HG02678 (cell line): ENCODE data around the gene SLC25A24.

Experiments used
- ATAC-seq: cut with Tn5 transposase; IDR thresholded peaks from one replicate; pipeline ENCODE4 v1.9.1; 2021; ENCODE audit warnings: mild to moderate bottlenecking, moderate library complexity; ENCODE audit not compliant: unreplicated experiment

SLC25A24 gene

DNA sequence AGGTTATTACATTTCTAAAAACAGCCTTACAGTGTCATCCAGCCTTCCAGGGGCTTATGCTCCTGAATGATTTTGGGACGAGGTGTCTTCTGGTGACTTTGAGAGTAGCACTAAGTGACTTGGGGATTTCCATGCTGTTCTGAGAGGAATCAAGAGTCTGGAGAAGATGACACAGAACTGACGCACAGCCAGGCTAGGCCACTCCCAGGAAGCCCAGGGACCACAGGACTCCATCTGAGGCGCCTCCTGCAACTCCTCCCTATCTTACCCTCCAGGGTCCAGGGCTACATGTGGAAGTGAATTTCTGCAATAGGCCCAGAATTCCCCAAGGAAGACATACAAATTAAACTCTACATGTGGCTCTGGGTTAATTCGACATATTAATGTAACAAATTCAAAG, 92.5 kb downstream of the SLC25A24 start:
- no peak for ATAC-seq

DNA sequence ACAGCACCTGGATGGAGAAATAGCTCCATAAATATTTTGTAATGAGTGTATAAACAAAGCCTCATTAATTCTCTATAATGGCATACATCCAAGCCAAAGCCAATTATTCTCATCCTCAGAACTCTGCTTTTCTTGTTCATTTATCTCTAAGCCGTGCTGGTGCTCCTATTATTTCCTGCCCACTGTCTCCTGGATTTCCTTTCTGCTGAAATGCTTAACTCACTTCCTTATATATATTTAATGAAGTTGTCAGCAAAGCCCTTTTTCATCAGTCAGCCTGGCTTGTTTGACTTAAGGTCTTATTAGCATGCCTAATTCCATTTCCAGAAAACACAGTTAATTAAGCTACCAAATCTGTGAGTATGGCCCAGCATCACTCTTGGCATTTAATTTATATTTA, 93.4 kb downstream of the SLC25A24 start:
- no peak for ATAC-seq

DNA sequence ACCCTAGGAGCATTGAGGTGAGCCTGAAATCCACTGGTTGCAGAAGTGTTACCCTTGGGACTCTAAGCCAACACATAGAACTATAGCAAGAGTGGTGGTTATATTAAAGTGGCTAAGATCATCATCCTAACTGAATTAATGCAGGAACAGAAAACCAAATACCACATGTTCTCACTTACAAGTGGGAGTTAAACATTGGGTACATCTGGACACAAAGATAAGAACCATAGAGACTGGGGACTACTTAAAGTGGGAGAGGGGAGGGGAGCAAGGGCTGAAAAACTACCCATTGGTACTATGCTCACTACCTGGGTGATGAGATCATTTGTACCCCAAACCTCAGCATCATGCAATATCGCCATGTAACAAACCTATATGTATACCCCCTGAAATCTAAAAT, 100.0 kb downstream of the SLC25A24 start:
- ATAC-seq = no peak

DNA sequence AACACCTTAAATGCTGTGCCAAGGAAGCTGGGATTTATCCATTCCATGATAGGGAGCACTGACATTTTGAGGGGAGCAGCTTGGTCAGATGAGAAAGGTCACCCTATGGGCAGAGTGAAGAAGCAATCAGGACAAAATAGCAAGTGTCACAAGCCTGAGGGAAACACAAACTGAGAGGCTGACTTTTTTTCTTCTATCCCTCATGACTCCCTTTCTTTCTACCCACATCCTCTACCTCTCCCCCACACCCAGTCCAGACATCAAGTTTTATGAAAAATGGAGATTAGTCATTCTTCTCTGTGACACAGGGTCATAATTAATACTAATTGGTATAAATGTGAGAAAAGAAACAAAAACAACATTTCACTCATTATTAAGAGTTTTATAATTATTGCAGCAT, 103.1 kb downstream of the SLC25A24 start:
- no peak for ATAC-seq

DNA sequence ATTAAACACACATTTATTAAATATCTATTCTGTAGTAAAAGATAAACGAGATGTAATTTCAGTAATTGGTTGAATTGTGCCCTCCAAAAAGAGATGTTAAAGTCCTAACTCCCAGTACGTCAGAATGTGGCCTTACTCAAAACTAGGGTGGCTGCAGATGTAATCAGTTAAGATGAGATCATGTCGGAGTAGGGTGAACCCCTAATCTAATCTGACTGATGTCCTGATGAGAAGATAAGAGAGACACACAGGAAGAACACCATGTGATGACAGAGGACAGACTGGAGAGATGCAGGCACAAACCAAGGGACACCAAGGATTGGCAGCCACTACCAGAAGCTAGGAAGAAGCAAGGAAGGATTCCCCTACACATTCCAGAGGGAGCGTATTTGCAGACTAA, 104.1 kb downstream of the SLC25A24 start:
- ATAC-seq = no peak

DNA sequence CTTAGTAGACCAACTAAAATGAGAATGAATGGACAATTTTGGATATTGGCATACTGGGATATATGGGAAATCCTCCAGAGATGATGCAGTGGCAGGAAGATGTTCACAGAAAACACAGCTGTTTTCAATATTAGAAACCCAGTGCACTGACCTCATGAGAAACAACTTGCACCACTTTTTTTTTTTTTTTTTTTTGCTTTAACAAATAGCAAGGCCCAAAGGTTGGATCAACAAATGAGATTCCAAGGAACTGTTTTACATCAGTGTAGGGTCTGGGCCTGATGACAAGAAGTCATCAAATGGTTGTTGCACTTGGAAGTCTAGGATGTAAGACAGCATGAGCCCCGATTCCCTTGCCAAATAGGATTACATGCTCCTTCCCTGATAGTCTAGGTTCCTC, 110.7 kb downstream of the SLC25A24 start:
- ATAC-seq = no peak

DNA sequence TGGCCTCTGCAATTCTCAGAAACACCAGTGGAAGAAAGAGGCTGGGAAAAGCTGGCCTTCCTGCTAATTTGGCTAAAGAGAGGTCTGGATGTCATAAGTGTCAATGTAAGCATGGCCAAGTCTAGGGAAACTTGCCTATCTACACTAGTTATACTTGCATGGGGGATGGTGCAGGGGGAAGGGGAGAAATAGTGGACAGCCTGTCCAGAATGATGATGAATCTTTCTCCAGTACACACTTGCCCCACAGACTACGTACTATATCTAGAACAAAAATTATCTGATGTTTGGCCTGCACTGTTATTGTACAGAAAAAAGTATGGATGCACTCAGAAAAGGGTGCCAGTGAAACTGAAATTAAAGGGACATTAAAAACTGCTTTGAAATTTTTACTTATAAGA, 114.5 kb downstream of the SLC25A24 start:
- ATAC-seq = no peak

DNA sequence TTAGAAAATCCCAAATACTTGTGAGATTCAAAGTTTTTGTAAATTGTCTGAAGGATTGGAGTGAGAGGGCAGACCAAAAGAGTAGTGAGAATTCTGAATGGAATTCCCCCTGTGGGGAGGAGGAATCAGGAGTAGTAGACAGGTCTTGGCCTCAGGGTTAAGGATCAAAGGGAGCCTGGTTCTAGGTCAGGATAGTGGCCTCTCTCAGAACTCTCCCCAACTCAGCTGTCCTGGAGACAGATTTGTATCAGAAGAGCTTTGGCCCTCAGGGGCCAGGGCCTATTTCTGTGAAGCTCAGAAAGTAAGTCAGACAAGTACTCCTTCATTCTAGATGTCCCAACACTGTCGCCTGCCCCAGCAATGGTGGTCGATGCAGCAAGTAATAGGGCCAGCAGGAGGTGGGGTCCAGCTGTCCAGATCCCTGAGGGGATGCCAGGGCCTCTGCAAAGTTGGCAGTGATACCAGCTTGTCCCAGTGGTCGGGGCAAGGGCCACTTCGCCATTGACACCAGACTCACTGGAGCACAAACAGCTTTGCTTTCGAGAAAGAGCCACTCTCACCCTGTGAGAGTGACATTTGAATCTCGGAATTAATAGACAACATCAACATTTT, 115.2 kb downstream of the SLC25A24 start:
- no peak for ATAC-seq
